Measurements from ENCODE around the gene P2RY6. TPM values are rescaled to one million over a fixed set of nuclear protein-coding genes. Genes with fewer than 3 reads are reported as not detected.

P2RY6 gene
- total and polyA plus RNA-seq, 2 of the 8 experiments (the other 6 are each of a cell fraction or from before 2014, with no cell fraction given), result 0.15 TPM; not detected in 1

GRCh38 chr11:73323464-73323863 lies 51.3 kb downstream of the P2RY6 start (continued):
- TF ChIP-seq ZNF274 (IDR thresholded peaks at IDR 0.05; ENCODE audit: borderline replicate concordance, extremely low read depth, low read length) (no peak), SRF (IDR thresholded peaks at IDR 0.05; ENCODE audit: low read depth, low read length) (no peak)

All from H1 (cell line).